GM12891 (cell line): ENCODE measurements around the gene TMEM273.

ENCODE experiments used
- PAX5 ChIP-seq: IDR thresholded peaks from 2 replicates; pipeline ENCODE4 v1.6.1; 2011; ENCODE audit warnings: low read length, moderate library complexity, mild to moderate bottlenecking; ENCODE audit not compliant: insufficient read depth, severe bottlenecking
- POLR2A ChIP-seq: IDR thresholded peaks from 2 replicates; pipeline ENCODE4 v1.6.1; 2011; ENCODE audit warnings: low read depth, low read length, control low read depth
- POLR2AphosphoS5 ChIP-seq: IDR thresholded peaks from 2 replicates; pipeline ENCODE4 v1.6.1; 2011; ENCODE audit warnings: low read depth, low read length, control low read depth
- SPI1 ChIP-seq: IDR thresholded peaks from 2 replicates; pipeline ENCODE4 v1.6.1; 2011; ENCODE audit warnings: low read depth, low read length, control low read depth
- TAF1 ChIP-seq: IDR thresholded peaks from 2 replicates; pipeline ENCODE4 v1.6.1; 2011; ENCODE audit warnings: low read depth, low read length, control low read depth

DNA sequence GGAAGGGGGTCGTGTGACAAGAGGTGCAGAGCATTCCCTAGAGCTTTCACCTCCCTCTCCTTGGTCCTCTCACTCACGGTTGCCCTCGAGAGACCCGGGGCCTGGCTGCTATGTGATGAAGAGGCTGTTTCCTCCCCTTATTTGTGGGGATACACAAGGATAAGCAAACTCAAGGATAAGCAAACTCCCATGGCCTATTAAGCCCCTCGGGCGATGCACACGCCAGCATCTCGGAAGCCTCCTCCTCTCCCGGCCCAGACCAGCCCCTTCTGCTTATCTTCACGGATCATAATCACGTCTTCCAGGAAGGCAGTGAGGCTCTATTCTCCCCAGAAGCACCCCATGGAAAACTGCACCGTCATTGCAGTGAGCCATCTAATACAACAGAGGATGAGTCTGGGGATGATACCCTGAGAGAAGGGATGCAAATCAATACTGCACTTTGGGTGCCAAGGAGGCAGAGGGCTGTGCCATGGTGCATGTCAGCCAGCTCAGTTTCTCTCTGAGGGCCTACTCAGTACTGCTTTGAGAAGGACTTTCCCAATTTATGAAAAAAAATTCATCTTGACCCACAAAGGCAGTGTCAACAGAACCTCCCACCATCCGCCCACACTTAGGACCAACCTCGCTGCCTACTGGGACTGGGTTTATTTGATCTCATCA is 22.2 kb downstream of the TMEM273 start:
- TF ChIP-seq POLR2A (no peak), POLR2AphosphoS5 (no peak), TAF1 (no peak), PAX5 (no peak), SPI1 (no peak)
